ENCODE results near the gene CD200R1. TPM values are rescaled to one million over a fixed set of nuclear protein-coding genes. Genes with fewer than 3 reads are reported as not detected.

Gene CD200R1
- total RNA-seq, 2 experiments from 2014 or later, result 1.4 to 1.8 TPM

DNA sequence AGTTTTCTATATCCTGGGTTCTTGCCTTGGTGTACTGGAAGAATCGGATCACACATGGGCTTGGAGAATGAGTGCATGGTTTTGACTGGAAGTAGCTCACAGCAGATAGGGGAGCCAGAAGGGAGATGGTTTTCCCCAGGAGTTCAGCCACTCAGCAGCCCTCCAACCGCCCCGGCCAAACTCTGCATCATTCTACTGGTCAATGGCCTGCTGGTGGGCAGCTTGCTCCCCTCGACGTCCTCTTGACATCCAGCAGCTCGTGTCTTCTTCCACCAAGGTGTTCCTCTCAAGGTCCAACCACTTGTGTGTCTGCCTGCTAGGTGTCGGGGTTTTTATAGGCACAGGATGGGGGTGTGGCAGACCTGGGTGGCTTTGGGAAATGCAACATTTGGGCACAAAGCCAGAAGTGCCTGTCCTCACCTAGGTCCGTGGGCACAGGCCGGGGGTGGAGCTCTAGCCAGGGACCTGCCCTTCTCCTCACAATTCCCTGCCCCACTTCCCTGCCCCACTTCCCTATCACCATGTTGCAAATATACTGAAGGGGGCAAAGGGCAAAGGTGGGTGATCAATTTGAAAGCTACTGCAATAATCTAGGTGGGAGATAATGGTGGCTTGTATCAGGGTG, 12.9 kb upstream of the CD200R1 start:
- no peaks in the 10 kb centered on the region for H3K36me3 Mint-ChIP-seq
- DNase-seq, result no peak
- H3K4me1 Mint-ChIP-seq, result peaks cover 29% of the 10 kb centered on the region
- no peak overlapping the region for H3K27ac Mint-ChIP-seq
- H3K9me3 Mint-ChIP-seq, result no peaks in the 10 kb centered on the region
- H3K4me3 Mint-ChIP-seq, result no peak overlapping the region
- H3K27me3 Mint-ChIP-seq, result no peaks in the 10 kb centered on the region

DNA sequence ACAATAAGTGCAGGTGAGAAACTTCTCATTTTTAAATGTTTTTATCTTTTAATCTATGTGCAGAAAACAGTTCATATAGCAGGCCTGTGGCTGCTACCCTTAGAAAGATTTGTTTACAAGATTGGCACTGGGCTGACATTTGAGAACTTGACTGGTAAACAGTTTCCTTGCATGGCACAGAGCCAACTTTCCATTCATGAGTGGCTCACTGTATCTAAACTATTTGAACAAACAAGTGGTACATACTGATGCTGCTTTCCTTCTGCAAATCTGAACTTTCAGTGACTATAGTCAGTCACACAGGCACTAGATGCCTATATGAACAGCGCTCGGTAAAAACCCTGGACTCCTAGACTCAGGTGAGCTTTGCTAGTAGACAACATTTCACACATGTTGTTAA, 9.6 kb upstream of the CD200R1 start:
- no peak for DNase-seq
- Mint-ChIP-seq H3K4me1 (peaks cover 17% of the 10 kb centered on the region), H3K36me3 (no peaks in the 10 kb centered on the region), H3K27ac (no peak overlapping the region), H3K27me3 (no peaks in the 10 kb centered on the region), H3K4me3 (no peak overlapping the region), H3K9me3 (no peaks in the 10 kb centered on the region)

GRCh38 chr3:112982710-112983109, 7.8 kb upstream of the CD200R1 start:
- Mint-ChIP-seq H3K4me3 (no peak overlapping the region), H3K36me3 (no peaks in the 10 kb centered on the region), H3K27me3 (no peaks in the 10 kb centered on the region), H3K9me3 (no peaks in the 10 kb centered on the region), H3K27ac (no peak overlapping the region), H3K4me1 (peaks cover 22% of the 10 kb centered on the region)
- DNase-seq, result no peak

- Mint-ChIP-seq H3K4me1 (peaks cover 39% of the 10 kb centered on the region), H3K36me3 (no peaks in the 10 kb centered on the region), H3K27me3 (no peaks in the 10 kb centered on the region), H3K9me3 (no peaks in the 10 kb centered on the region), H3K27ac (no peak overlapping the region), H3K4me3 (no peak overlapping the region)
- DNase-seq, result no peak
Measured at GRCh38 chr3:112980080-112980479, 5.2 kb upstream of the CD200R1 start.

- no peak for DNase-seq
- Mint-ChIP-seq H3K27me3 (no peaks in the 10 kb centered on the region), H3K36me3 (no peaks in the 10 kb centered on the region), H3K4me3 (no peak overlapping the region), H3K9me3 (no peaks in the 10 kb centered on the region), H3K27ac (no peak overlapping the region), H3K4me1 (peaks cover 41% of the 10 kb centered on the region)
Measured at GRCh38 chr3:112979244-112979832, 4.4 kb upstream of the CD200R1 start.

- Mint-ChIP-seq H3K4me3 (no peak overlapping the region), H3K27ac (peak overlapping the region; percentile 49), H3K9me3 (no peaks in the 10 kb centered on the region), H3K27me3 (no peaks in the 10 kb centered on the region), H3K4me1 (peaks cover 57% of the 10 kb centered on the region), H3K36me3 (no peaks in the 10 kb centered on the region)
- no peak for DNase-seq
Measured at GRCh38 chr3:112976953-112977352, 2.0 kb upstream of the CD200R1 start.

- no peaks in the 10 kb centered on the region for H3K9me3 Mint-ChIP-seq
- H3K27ac Mint-ChIP-seq, result peak overlapping the region; percentile 56
- peaks cover 64% of the 10 kb centered on the region for H3K4me1 Mint-ChIP-seq
- peak overlapping the region; percentile 27 for H3K4me3 Mint-ChIP-seq
- H3K27me3 Mint-ChIP-seq, result no peaks in the 10 kb centered on the region
- no peak for DNase-seq
- no peaks in the 10 kb centered on the region for H3K36me3 Mint-ChIP-seq
Measured at GRCh38 chr3:112976001-112976400, 1.1 kb upstream of the CD200R1 start.

DNA sequence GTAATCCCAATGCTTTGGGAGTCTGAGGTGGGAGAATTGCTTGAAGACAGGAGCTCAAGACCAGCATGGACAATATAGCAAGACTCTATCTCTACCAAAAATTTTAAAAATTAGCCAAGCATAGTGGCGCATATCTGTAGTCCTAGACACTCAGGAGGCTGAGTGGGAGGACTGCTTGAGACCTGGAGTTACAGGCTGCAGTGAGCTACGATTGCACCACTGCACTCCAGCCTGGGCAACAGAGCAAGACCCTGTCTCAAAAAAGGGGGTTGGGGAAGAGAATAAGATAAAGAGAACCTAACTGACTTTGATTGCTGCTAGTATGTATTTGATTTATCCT, 755 bp downstream of the CD200R1 start:
- Mint-ChIP-seq H3K9me3 (no peaks in the 10 kb centered on the region), H3K4me3 (peak overlapping the region; percentile 75), H3K27me3 (no peaks in the 10 kb centered on the region), H3K4me1 (peaks cover 70% of the 10 kb centered on the region), H3K36me3 (no peaks in the 10 kb centered on the region), H3K27ac (peak overlapping the region; percentile 89)
- no peak for DNase-seq

DNA sequence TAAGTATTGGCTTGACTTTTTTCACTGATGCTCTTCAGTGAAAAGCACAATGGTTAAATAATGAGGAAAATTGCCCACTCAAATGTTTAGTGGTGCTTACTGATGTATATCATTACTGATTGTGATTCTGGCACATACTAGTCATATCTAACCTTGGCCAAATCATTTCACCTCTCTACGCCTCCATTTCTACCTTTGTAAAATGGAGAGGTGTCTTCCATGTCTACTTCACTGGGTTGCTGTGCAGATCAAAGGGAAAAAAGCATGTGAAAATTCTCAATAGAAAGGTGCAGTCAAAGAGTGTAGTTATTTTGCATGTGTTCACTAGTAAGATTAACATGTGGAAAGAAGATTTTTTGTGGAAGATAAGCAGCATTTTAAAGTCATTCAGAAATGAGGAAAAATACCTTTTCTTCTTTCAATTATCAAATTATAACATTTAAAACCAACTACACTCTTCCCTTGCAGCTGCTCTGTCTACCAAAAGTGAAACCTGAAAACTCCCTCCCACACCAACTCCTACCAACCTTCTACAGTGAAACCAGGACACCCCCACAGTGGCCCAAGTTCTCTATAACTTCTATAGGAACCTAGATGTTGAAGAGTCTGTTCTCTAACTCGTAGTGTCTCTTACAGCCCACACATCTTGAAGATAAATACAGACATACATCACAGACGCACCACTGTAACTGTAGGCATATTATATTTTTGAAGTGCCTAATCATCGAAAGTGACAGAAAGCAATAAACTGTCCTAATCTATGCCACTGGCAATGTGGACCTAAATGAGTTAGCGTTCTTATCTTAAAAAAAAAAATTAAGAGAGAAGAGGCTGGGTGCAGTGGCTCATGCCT, 1.4 kb downstream of the CD200R1 start:
- no peaks in the 10 kb centered on the region for H3K36me3 Mint-ChIP-seq
- DNase-seq, result peak; percentile 50
- no peaks in the 10 kb centered on the region for H3K27me3 Mint-ChIP-seq
- peak overlapping the region; percentile 75 for H3K4me3 Mint-ChIP-seq
- H3K27ac Mint-ChIP-seq, result peak overlapping the region; percentile 89
- peaks cover 74% of the 10 kb centered on the region for H3K4me1 Mint-ChIP-seq
- H3K9me3 Mint-ChIP-seq, result no peaks in the 10 kb centered on the region

DNA sequence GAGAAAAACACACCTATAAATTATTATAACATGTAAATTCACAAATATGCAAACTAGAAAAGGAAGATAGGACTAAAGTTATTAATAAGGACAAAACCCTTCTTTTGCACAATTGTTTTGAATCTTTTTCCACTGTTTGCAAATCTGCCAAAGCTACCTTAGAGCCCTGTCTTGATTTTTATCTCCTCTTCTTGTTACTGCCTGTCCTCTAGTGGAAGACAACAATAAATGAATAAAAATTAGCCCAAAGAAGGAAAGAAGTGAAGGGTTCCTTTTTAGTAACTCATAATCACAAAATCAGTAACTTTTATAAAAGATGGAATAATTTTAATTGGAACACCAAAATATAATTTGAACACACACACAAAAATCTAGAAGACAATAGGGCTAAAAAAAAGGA, 2.7 kb downstream of the CD200R1 start:
- H3K27me3 Mint-ChIP-seq, result no peaks in the 10 kb centered on the region
- no peak for DNase-seq
- H3K9me3 Mint-ChIP-seq, result no peaks in the 10 kb centered on the region
- H3K4me3 Mint-ChIP-seq, result no peak overlapping the region
- no peak overlapping the region for H3K27ac Mint-ChIP-seq
- peaks cover under 1% of the 10 kb centered on the region for H3K36me3 Mint-ChIP-seq
- H3K4me1 Mint-ChIP-seq, result peaks cover 76% of the 10 kb centered on the region

GRCh38 chr3:112967828-112968227, 7.1 kb downstream of the CD200R1 start:
- Mint-ChIP-seq H3K4me1 (peaks cover 44% of the 10 kb centered on the region), H3K27ac (no peak overlapping the region), H3K36me3 (peaks cover 33% of the 10 kb centered on the region), H3K4me3 (no peak overlapping the region), H3K9me3 (peaks cover 18% of the 10 kb centered on the region), H3K27me3 (no peaks in the 10 kb centered on the region)
- no peak for DNase-seq

DNA sequence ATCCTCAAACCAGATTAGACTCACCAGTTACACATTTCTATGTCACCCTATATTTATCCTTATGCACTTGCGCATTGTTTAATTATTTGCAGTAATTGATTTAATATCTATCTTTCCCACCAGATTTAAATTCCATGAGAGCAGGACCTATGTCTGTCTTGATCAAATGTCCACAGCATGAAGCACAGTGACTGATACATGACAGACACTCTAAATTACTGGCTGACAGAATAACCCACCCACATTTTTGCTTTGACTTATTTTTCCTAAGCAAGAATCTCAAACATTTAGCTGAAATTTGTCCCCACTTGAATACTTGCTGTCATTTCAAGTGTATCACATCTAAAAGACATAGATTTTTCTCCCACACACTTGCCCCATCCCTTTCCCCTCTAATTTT, 7.5 kb downstream of the CD200R1 start:
- no peak overlapping the region for H3K27ac Mint-ChIP-seq
- no peaks in the 10 kb centered on the region for H3K27me3 Mint-ChIP-seq
- H3K4me1 Mint-ChIP-seq, result peaks cover 40% of the 10 kb centered on the region
- peaks cover 34% of the 10 kb centered on the region for H3K36me3 Mint-ChIP-seq
- H3K9me3 Mint-ChIP-seq, result peaks cover 18% of the 10 kb centered on the region
- DNase-seq, result no peak
- H3K4me3 Mint-ChIP-seq, result no peak overlapping the region

DNA sequence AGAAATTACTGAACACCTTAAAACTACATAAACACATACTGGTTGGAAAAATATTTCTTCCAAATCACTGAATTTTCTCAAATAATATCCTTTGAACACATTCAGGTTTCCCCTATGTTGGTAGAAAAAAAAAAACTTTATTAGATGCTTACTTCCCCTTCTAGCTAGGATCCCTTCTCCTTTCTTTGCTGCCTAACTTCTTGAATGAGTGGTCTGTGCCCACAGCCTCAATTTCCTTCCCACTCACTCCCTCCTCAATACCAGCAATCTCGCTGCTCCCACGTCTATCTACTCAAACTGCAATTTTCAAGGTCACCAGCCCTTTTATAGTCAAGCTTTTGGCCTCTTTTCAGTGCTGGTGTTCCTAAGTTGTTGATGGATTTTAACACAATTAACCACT, 8.3 kb downstream of the CD200R1 start:
- peaks cover 33% of the 10 kb centered on the region for H3K4me1 Mint-ChIP-seq
- H3K27ac Mint-ChIP-seq, result no peak overlapping the region
- H3K36me3 Mint-ChIP-seq, result peaks cover 36% of the 10 kb centered on the region

DNA sequence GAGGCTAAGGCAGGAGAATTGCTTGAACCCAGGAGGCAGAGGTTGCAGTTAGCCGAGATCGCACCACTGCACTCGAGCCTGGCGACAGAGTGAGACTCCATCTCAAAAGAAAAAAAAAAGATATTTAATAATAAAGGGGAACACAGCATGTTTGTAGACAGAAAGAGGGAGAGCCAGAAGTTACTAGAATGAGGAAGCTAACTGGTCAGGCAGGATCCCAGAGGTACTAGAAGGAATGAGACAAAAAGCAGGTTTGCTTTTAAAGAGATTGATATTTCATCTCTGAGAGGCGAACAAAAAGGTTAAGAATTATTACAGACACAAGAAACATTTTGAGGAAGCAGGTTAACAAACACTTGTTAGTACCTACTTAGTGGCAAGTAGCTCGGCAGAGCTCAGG, 9.2 kb downstream of the CD200R1 start:
- Mint-ChIP-seq H3K27ac (no peak overlapping the region), H3K4me3 (no peak overlapping the region), H3K4me1 (peaks cover 29% of the 10 kb centered on the region), H3K9me3 (peaks cover 21% of the 10 kb centered on the region), H3K36me3 (peaks cover 38% of the 10 kb centered on the region), H3K27me3 (no peaks in the 10 kb centered on the region)
- DNase-seq, result no peak

More for the DNA sequence above, 8.3 kb downstream of the CD200R1 start:
- Mint-ChIP-seq H3K4me3 (no peak overlapping the region), H3K27me3 (no peaks in the 10 kb centered on the region), H3K9me3 (peaks cover 19% of the 10 kb centered on the region)
- DNase-seq, result no peak

GRCh38 chr3:112963683-112964082, 11.2 kb downstream of the CD200R1 start:
- H3K27me3 Mint-ChIP-seq, result no peaks in the 10 kb centered on the region
- no peak overlapping the region for H3K4me3 Mint-ChIP-seq
- H3K27ac Mint-ChIP-seq, result no peak overlapping the region
- peaks cover 38% of the 10 kb centered on the region for H3K36me3 Mint-ChIP-seq
- H3K4me1 Mint-ChIP-seq, result peaks cover 28% of the 10 kb centered on the region
- H3K9me3 Mint-ChIP-seq, result peaks cover 21% of the 10 kb centered on the region
- DNase-seq, result no peak

Measured in activated naive CD8-positive, alpha-beta T cell treated with anti-CD3 and anti-CD28 coated beads for 36 hours (primary cell).